Osteocyte (in vitro differentiated cells): Measurements from ENCODE around the gene CATSPERE. TPM values are rescaled to one million over a fixed set of nuclear protein-coding genes. Genes with fewer than 3 reads are reported as not detected.
"Not testable (repeated sequence)": the region's sequence is repeated elsewhere in the genome, so short reads cannot be mapped to it uniquely, and the experiment has no call there.

Experiments used
- DNase-seq: peaks from one replicate; pipeline ENCODE4 v3.0.0; 2021; ENCODE audit warnings: mixed read lengths; ENCODE audit not compliant: unreplicated experiment; ENCODE audit errors: extremely low spot score
- H3K27ac Mint-ChIP-seq: one replicate; pipeline ENCODE4 v1.8.0; 2021; ENCODE audit warnings: mild to moderate bottlenecking, mixed read lengths; ENCODE audit not compliant: unreplicated experiment
- H3K27me3 Mint-ChIP-seq: one replicate; pipeline ENCODE4 v1.8.0; 2021; ENCODE audit warnings: mixed read lengths; ENCODE audit not compliant: unreplicated experiment
- H3K36me3 Mint-ChIP-seq: one replicate; pipeline ENCODE4 v1.8.0; 2021; ENCODE audit warnings: mixed read lengths; ENCODE audit not compliant: unreplicated experiment
- H3K4me1 Mint-ChIP-seq: one replicate; pipeline ENCODE4 v1.8.0; 2021; ENCODE audit warnings: mixed read lengths; ENCODE audit not compliant: unreplicated experiment
- H3K4me3 Mint-ChIP-seq: one replicate; pipeline ENCODE4 v1.8.0; 2021; ENCODE audit warnings: mild to moderate bottlenecking, moderate library complexity, mixed read lengths; ENCODE audit not compliant: unreplicated experiment
- H3K9me3 Mint-ChIP-seq: one replicate; pipeline ENCODE4 v1.8.0; 2021; ENCODE audit warnings: mixed read lengths; ENCODE audit not compliant: unreplicated experiment
- total RNA-seq: library from RNA; stranded (reverse); gene quantifications from 2 replicates; pipeline ENCODE4 v1.2.1, GENCODE V29; 2021
- TF ChIP-seq, protein P1 (sequence below): fragments of 200-600 bp; sonication (generic); IDR thresholded peaks from 2 replicates; pipeline ENCODE4 v1.5.0; 2021; ENCODE audit warnings: antibody characterized with exemption, mild to moderate bottlenecking, moderate library complexity

The CATSPERE gene
- total RNA-seq, 1 donor from 2014 or later = 1.2 TPM

DNA sequence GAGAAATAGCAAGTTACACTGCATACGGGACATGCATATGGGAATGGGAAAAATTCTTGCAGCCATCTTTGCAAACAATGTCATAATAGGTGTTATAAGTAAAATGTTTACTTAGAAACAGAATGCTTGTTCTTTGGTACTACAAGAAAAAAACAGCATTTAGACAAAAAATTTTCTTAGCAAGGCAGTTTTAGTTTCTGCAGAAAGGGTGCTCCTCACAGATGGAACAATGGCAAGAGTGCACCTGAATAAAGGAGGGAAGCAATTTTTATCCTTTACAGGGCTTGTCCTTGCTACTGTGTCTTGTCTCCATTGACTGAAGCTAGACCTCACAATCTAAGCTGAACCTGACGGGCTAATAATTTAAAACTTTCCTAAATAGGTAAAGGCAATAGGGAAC, 112.7 kb downstream of the CATSPERE start:
- TF ChIP-seq, protein P1, sequence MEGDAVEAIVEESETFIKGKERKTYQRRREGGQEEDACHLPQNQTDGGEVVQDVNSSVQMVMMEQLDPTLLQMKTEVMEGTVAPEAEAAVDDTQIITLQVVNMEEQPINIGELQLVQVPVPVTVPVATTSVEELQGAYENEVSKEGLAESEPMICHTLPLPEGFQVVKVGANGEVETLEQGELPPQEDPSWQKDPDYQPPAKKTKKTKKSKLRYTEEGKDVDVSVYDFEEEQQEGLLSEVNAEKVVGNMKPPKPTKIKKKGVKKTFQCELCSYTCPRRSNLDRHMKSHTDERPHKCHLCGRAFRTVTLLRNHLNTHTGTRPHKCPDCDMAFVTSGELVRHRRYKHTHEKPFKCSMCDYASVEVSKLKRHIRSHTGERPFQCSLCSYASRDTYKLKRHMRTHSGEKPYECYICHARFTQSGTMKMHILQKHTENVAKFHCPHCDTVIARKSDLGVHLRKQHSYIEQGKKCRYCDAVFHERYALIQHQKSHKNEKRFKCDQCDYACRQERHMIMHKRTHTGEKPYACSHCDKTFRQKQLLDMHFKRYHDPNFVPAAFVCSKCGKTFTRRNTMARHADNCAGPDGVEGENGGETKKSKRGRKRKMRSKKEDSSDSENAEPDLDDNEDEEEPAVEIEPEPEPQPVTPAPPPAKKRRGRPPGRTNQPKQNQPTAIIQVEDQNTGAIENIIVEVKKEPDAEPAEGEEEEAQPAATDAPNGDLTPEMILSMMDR = no peak
- Mint-ChIP-seq H3K27ac (no peak overlapping the region), H3K27me3 (no peaks in the 10 kb centered on the region), H3K4me3 (no peak overlapping the region), H3K9me3 (peaks cover 31% of the 10 kb centered on the region), H3K36me3 (peaks cover 14% of the 10 kb centered on the region), H3K4me1 (no peaks in the 10 kb centered on the region)
- no peak for DNase-seq

DNA sequence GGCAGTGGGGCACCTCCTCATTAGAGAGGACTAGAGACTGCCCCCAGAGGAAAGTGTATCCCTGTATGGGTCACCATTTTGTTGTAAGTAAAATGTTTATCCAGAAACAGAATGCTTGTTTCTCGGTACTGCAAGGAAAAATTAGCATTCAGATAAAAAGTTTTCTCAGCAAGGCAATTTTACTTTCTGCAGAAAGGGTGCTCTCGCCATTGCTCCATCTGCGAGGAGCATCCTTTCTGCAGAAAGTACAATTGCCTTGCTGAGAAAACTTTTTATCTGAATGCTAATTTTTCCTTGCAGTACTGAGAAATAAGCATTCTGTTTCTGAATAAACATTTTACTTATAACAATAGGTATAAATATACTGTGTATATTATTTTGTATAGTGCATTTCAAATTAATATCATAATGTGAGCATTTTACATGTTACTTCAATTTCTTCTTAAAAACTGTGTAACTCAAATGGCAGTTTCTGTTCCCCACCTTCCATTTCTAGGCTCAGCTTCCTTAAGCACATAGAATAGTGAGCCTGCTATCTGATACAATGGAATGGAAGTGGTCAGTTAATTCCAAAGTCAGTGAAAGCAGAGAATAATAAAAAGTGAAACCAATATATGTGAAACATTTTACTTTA, 115.3 kb downstream of the CATSPERE start:
- Mint-ChIP-seq H3K4me3 (no peak overlapping the region), H3K4me1 (no peaks in the 10 kb centered on the region), H3K27me3 (no peaks in the 10 kb centered on the region), H3K36me3 (peaks cover 14% of the 10 kb centered on the region), H3K9me3 (peaks cover 33% of the 10 kb centered on the region), H3K27ac (no peak overlapping the region)
- TF ChIP-seq, protein P1 = no peak
- no peak for DNase-seq

DNA sequence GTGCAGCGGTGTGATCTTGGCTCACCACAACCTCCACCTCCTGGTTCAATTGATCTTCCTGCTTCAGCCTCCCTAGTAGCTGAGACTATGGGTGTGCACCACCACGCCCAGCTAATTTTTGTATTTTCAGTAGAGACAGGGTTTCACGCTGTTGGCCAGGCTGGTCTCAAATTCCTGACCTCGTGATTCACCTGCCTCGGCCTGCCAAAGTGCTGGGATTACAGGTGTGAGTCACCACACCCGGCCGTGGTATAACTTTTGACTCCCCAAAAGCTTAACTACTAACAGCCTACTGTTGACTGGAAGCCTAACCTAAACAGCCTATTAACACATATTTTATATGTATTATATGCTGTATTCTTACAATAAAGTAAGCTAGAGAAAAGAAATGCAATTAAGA, 117.1 kb downstream of the CATSPERE start:
- H3K4me3 Mint-ChIP-seq, H3K27ac Mint-ChIP-seq, DNase-seq, H3K4me1 Mint-ChIP-seq, H3K27me3 Mint-ChIP-seq: not testable (repeated sequence)
- Mint-ChIP-seq H3K36me3 (peaks cover 12% of the 10 kb centered on the region), H3K9me3 (peaks cover 29% of the 10 kb centered on the region)

DNA sequence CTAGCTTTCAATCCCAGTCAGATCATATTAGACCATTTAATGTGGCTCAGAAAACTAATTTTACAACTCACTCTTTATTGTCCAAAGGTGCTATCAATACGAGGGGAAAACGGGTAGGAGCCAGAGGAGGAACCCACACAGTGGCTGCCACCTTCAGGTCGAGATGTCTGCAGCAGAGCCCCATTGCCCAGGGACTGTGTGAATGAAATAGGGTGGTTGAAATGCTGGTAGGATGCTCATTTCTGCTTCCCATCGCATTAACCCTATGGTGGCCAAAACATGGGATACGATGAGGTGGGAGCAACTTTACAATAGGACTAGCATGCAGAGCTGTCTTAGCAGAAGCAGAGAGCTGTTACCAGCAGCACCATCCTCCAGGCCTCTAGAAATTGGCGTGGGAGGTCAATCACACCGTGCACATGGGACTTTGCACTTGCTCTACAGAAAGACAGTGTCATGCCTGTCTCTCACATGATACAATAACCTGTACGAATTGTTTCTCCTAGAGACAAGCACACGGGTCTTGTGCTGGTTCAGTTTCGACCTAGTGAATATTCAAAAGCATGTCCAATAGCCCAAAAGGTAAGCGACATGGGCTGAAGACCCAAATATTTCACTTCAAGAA, 122.4 kb downstream of the CATSPERE start:
- Mint-ChIP-seq H3K9me3 (peaks cover 3% of the 10 kb centered on the region), H3K4me1 (no peaks in the 10 kb centered on the region), H3K27me3 (no peaks in the 10 kb centered on the region), H3K4me3 (no peak overlapping the region), H3K27ac (no peak overlapping the region), H3K36me3 (no peaks in the 10 kb centered on the region)
- TF ChIP-seq, protein P1 = no peak
- DNase-seq = no peak

DNA sequence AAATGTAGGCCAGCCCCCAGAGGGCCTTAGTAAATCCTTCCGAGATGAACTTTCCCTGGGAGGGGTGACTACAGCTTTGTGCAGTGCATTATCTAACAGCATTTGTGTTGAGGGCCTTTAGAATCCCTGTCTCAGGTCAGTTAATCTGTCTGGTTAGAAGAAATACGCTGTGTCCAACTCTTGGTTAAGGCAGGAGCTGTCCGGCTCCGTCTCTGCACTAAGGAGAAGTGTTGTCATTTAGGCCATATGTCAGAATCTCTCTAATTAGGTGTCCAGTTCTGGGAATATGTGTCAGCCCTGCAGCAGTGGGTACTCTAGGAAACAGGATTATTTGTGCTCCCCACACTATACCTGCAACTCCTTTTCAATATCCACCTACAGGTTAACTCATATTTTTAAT, 124.8 kb downstream of the CATSPERE start:
- Mint-ChIP-seq H3K27me3 (no peaks in the 10 kb centered on the region), H3K4me1 (no peaks in the 10 kb centered on the region), H3K9me3 (peaks cover 7% of the 10 kb centered on the region), H3K36me3 (no peaks in the 10 kb centered on the region), H3K27ac (no peak overlapping the region), H3K4me3 (no peak overlapping the region)
- TF ChIP-seq, protein P1 = no peak
- DNase-seq = no peak
